HEK293 (cell line): ENCODE data around the gene VPREB1.

Experiments used
- CTCF ChIA-PET: fragments of 350-600 bp; formaldehyde crosslinking; extraction: SDS; loops from one replicate; lab custom pipeline; 2021; ENCODE audit warnings: antibody characterized with exemption; lab: Yijun Ruan, JAX
- POLR2A ChIA-PET: fragments of 300-600 bp; formaldehyde crosslinking; extraction: SDS; loops from one replicate; lab custom pipeline; 2020; ENCODE audit warnings: antibody characterized with exemption, inconsistent platforms; lab: Yijun Ruan, JAX
- H3K27ac ChIP-seq: fragments of 200-500 bp; sonication (Bioruptor generic); 2 replicates; pipeline ENCODE4 v1.5.1; 2014; ENCODE audit warnings: low read depth, low read length, control low read depth, inconsistent platforms; ENCODE audit errors: extremely low read depth
- H3K36me3 ChIP-seq, 2 experiments: fragments of 200-500 bp in 1 of 2; sonication (Bioruptor generic) in 1 of 2; 1 replicate in 1 of 2; 2 replicates in 1 of 2; pipeline ENCODE4 v1.5.1; 2014 to 2017; ENCODE audit warnings: inconsistent platforms in 2 of 2, low read length in 2 of 2; ENCODE audit not compliant: control insufficient read depth in 2 of 2, insufficient read depth in 1 of 2
- H3K4me1 ChIP-seq: fragments of 200-500 bp; sonication (Bioruptor generic); 2 replicates; pipeline ENCODE4 v1.5.1; 2014; ENCODE audit warnings: mild to moderate bottlenecking, low read length, inconsistent platforms; ENCODE audit not compliant: control insufficient read depth, insufficient read depth
- H3K4me3 ChIP-seq: 2 replicates; pipeline ENCODE4 v1.5.1; 2011; ENCODE audit warnings: low read depth, mild to moderate bottlenecking, control low read depth, low read length, moderate library complexity
- H3K9me3 ChIP-seq: fragments of 200-500 bp; sonication (Bioruptor generic); 2 replicates; pipeline ENCODE4 v1.5.1; 2014; ENCODE audit warnings: low read depth, low read length, inconsistent platforms; ENCODE audit not compliant: control insufficient read depth, insufficient read depth
- EGR2 ChIP-seq: fragments of 450-650 bp; formaldehyde crosslinking; IDR thresholded peaks from 2 replicates; pipeline ENCODE4 v1.5.1; 2016; ENCODE audit warnings: low read depth, missing biosample characterization, missing genetic modification characterization
- GLIS2 ChIP-seq: fragments of 450-650 bp; formaldehyde crosslinking; IDR thresholded peaks from 2 replicates; pipeline ENCODE4 v1.5.1; 2016; ENCODE audit warnings: missing biosample characterization, missing genetic modification characterization
- KLF1 ChIP-seq: fragments of 450-650 bp; formaldehyde crosslinking; IDR thresholded peaks from 2 replicates; pipeline ENCODE4 v1.5.1; 2016; ENCODE audit warnings: missing biosample characterization, missing genetic modification characterization
- KLF10 ChIP-seq: fragments of 450-650 bp; IDR thresholded peaks from 2 replicates; pipeline ENCODE4 v1.5.1; 2018; ENCODE audit warnings: missing biosample characterization, mild to moderate bottlenecking, missing genetic modification characterization
- SALL2 ChIP-seq: fragments of 450-650 bp; formaldehyde crosslinking; IDR thresholded peaks from 2 replicates; pipeline ENCODE4 v1.5.0; 2017; ENCODE audit warnings: missing biosample characterization, mild to moderate bottlenecking, missing genetic modification characterization, borderline replicate concordance
- SCRT1 ChIP-seq: fragments of 450-650 bp; formaldehyde crosslinking; IDR thresholded peaks from 2 replicates; pipeline ENCODE4 v1.5.1; 2016; ENCODE audit warnings: missing biosample characterization, missing genetic modification characterization, borderline replicate concordance
- ZBTB8A ChIP-seq: fragments of 450-650 bp; formaldehyde crosslinking; IDR thresholded peaks from 2 replicates; pipeline ENCODE4 v1.5.1; 2016; ENCODE audit warnings: missing biosample characterization, missing genetic modification characterization
- ZIC2 ChIP-seq: fragments of 450-650 bp; formaldehyde crosslinking; IDR thresholded peaks from 2 replicates; pipeline ENCODE4 v1.5.1; 2016; ENCODE audit warnings: missing biosample characterization, missing genetic modification characterization
- ZNF146 ChIP-seq: fragments of 450-650 bp; formaldehyde crosslinking; IDR thresholded peaks from 2 replicates; pipeline ENCODE4 v1.5.1; 2016; ENCODE audit warnings: missing biosample characterization, missing genetic modification characterization
- ZNF473 ChIP-seq: fragments of 450-650 bp; formaldehyde crosslinking; IDR thresholded peaks from 2 replicates; pipeline ENCODE4 v1.5.1; 2017; ENCODE audit warnings: missing biosample characterization, missing genetic modification characterization
- ZNF510 ChIP-seq: fragments of 450-650 bp; formaldehyde crosslinking; IDR thresholded peaks from 2 replicates; pipeline ENCODE4 v1.5.1; 2018; ENCODE audit warnings: mild to moderate bottlenecking, missing genetic modification characterization, missing biosample characterization; ENCODE audit not compliant: insufficient replicate concordance
- ZNF514 ChIP-seq: fragments of 450-650 bp; formaldehyde crosslinking; IDR thresholded peaks from 2 replicates; pipeline ENCODE4 v1.5.1; 2016; ENCODE audit warnings: missing biosample characterization, missing genetic modification characterization
- ZNF585B ChIP-seq: fragments of 450-650 bp; formaldehyde crosslinking; IDR thresholded peaks from 2 replicates; pipeline ENCODE4 v1.5.1; 2016; ENCODE audit warnings: missing biosample characterization, missing genetic modification characterization
- ZNF658 ChIP-seq: fragments of 450-650 bp; formaldehyde crosslinking; IDR thresholded peaks from 2 replicates; pipeline ENCODE4; 2016; ENCODE audit warnings: missing biosample characterization, missing genetic modification characterization
- ZNF707 ChIP-seq: fragments of 450-650 bp; formaldehyde crosslinking; IDR thresholded peaks from 2 replicates; pipeline ENCODE4 v1.5.1; 2016; ENCODE audit warnings: missing biosample characterization, missing genetic modification characterization
- TF ChIP-seq, protein P1 (sequence below): fragments of 450-650 bp; formaldehyde crosslinking; IDR thresholded peaks from 2 replicates; pipeline ENCODE4 v1.5.1; 2016; ENCODE audit warnings: missing biosample characterization, missing genetic modification characterization
- TF ChIP-seq, protein P2 (sequence below): fragments of 450-650 bp; IDR thresholded peaks from 2 replicates; pipeline ENCODE4 v1.5.1; 2018; ENCODE audit warnings: missing biosample characterization, mild to moderate bottlenecking, missing genetic modification characterization

VPREB1 gene

DNA sequence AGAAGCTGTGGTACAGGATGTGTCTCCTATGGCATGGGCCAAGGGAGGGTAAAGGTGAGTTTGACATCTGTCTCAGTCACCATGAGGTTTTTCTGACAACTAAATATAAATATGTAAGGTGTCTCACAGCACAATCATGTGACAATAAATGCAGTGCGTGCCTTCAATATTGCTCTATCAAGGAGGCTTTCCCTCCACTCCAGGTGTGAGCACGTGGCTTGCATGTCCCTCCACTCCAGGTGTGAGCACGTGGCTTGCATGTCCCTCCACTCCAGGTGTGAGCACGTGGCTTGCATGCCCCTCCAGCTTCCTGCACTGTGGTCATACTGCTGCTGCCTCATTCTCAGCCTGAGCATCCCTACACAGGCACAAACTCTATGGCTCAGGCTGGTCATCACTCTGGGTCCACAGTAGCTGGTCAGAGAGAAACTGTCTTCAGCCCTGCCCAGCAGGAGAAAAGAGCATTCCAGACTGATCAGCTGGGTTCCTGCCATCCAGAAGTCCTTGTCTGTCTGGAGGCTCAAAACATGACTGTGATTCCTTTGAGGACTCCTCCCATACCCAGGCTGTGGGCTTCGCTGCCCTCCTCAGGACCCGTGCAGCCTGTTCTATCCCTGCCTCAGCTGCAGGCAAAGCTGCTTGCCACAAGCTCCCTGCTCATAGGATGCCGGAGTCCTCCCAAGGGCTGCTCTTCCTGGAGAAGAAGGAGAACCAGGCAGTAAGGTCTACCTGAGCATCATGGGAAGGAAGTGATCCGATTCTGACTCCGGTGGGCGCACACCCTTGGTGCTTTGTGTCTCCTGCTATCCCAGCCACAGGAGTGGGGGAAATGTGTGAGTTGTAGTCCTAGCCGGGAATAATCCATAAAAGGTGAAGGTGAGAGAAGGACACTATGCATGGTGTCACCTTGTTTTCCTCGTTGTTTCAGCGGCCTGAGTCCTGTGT is 33.4 kb upstream of the VPREB1 start:
- Histone ChIP-seq H3K4me1 (no peaks in the 10 kb centered on the region), H3K4me3 (no peak overlapping the region), H3K36me3 (no peaks in the 10 kb centered on the region), H3K27ac (no peak overlapping the region), H3K9me3 (no peaks in the 10 kb centered on the region)
- TF ChIP-seq ZBTB8A (tag by site-specific recombination): no peak
- TF ChIP-seq ZNF514 (tag by site-specific recombination): no peak
- no peak for TF ChIP-seq SALL2
- no peak for TF ChIP-seq GLIS2
- no peak for TF ChIP-seq ZNF146
- TF ChIP-seq ZNF707 (tag by site-specific recombination): no peak
- no peak for TF ChIP-seq ZNF658 (tag by site-specific recombination)
- no peak for TF ChIP-seq ZNF510 (tag by site-specific recombination)
- TF ChIP-seq KLF1 (tag by site-specific recombination): no peak
- no peak for TF ChIP-seq EGR2 (tag by site-specific recombination)
- TF ChIP-seq ZNF585B (tag by site-specific recombination): no peak
- no peak for TF ChIP-seq SCRT1 (tag by site-specific recombination)
- TF ChIP-seq KLF10 (tag by site-specific recombination): no peak
- ChIA-PET CTCF (interaction anchor here (0.6 to 8.1 kb wide), 9 partner anchors 10 to 472 kb away, joined by 3 to 53 read pairs (median 4); no protein-coding TSS in a partner anchor), POLR2A (no interaction called here)

DNA sequence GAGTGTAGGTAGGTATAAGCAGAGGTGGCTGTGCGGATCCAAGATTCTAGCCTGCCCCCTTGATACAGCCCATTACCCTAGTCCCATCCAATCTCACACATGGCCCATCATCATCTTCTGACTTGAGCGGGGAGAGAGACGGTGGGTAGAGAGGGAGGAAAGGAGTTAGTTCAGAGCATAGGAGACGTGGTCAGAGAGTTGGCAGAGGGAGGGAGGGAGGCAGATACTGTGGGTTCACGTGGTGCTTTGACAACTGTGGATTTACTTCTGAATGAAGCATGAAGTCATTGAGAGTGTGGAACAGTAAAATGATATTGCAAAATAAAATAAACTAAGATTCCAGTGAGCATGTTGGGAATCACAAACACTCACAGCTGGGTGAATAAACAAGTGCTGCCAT is 31.4 kb upstream of the VPREB1 start:
- CTCF ChIA-PET: interaction anchor here (0.7 to 8.1 kb wide), 4 partner anchors 12 to 540 kb away, joined by 3 to 53 read pairs (median 8); no protein-coding TSS in a partner anchor
- Histone ChIP-seq H3K36me3 (no peaks in the 10 kb centered on the region), H3K4me1 (no peaks in the 10 kb centered on the region), H3K9me3 (no peaks in the 10 kb centered on the region), H3K4me3 (no peak overlapping the region), H3K27ac (no peak overlapping the region)
- no peak for TF ChIP-seq ZNF473 (tag by site-specific recombination)
- peak; percentile 23; the same call in 1 of the 2 replicates for TF ChIP-seq ZIC2 (tag by site-specific recombination)
- POLR2A ChIA-PET: no interaction called here

DNA sequence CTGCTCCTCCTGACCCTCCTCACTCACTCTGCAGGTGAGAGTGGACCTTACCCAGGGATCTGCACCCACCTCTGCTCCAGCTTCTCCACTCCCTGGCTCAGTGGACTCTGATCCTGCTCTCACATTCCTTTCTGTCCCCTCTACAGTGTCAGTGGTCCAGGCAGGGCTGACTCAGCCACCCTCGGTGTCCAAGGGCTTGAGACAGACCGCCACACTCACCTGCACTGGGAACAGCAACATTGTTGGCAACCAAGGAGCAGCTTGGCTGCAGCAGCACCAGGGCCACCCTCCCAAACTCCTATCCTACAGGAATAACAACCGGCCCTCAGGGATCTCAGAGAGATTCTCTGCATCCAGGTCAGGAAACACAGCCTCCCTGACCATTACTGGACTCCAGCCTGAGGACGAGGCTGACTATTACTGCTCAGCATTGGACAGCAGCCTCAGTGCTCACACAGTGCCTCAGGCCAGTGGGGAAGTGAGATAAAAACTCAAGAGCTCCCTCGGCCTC is 29.7 kb upstream of the VPREB1 start:
- no peaks in the 10 kb centered on the region for H3K36me3 ChIP-seq
- TF ChIP-seq, protein P1, sequence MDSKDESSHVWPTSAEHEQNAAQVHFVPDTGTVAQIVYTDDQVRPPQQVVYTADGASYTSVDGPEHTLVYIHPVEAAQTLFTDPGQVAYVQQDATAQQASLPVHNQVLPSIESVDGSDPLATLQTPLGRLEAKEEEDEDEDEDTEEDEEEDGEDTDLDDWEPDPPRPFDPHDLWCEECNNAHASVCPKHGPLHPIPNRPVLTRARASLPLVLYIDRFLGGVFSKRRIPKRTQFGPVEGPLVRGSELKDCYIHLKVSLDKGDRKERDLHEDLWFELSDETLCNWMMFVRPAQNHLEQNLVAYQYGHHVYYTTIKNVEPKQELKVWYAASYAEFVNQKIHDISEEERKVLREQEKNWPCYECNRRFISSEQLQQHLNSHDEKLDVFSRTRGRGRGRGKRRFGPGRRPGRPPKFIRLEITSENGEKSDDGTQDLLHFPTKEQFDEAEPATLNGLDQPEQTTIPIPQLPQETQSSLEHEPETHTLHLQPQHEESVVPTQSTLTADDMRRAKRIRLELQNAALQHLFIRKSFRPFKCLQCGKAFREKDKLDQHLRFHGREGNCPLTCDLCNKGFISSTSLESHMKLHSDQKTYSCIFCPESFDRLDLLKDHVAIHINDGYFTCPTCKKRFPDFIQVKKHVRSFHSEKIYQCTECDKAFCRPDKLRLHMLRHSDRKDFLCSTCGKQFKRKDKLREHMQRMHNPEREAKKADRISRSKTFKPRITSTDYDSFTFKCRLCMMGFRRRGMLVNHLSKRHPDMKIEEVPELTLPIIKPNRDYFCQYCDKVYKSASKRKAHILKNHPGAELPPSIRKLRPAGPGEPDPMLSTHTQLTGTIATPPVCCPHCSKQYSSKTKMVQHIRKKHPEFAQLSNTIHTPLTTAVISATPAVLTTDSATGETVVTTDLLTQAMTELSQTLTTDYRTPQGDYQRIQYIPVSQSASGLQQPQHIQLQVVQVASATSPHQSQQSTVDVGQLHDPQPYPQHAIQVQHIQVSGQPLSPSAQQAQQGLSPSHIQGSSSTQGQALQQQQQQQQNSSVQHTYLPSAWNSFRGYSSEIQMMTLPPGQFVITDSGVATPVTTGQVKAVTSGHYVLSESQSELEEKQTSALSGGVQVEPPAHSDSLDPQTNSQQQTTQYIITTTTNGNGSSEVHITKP (tag by site-specific recombination): 0 out of 2 replicates have a peak, but pooled peaks have one; percentile 17
- TF ChIP-seq, protein P2, sequence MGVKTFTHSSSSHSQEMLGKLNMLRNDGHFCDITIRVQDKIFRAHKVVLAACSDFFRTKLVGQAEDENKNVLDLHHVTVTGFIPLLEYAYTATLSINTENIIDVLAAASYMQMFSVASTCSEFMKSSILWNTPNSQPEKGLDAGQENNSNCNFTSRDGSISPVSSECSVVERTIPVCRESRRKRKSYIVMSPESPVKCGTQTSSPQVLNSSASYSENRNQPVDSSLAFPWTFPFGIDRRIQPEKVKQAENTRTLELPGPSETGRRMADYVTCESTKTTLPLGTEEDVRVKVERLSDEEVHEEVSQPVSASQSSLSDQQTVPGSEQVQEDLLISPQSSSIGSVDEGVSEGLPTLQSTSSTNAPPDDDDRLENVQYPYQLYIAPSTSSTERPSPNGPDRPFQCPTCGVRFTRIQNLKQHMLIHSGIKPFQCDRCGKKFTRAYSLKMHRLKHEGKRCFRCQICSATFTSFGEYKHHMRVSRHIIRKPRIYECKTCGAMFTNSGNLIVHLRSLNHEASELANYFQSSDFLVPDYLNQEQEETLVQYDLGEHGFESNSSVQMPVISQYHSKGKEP (tag by site-specific recombination): no peak
- no peaks in the 10 kb centered on the region for H3K9me3 ChIP-seq
- ChIA-PET POLR2A (no interaction called here), CTCF (interaction anchor here (0.6 to 8.1 kb wide), 3 partner anchors 13 to 83 kb away, joined by 3 to 53 read pairs (median 4); no protein-coding TSS in a partner anchor)
- no peak overlapping the region for H3K27ac ChIP-seq
- no peaks in the 10 kb centered on the region for H3K4me1 ChIP-seq
- no peak overlapping the region for H3K4me3 ChIP-seq
